SK-N-SH (cell line): ENCODE data around the gene CPVL. TPM values are rescaled to one million over a fixed set of nuclear protein-coding genes. Genes with fewer than 3 reads are reported as not detected.

Experiments
- CTCF ChIA-PET: fragments of 300-600, 350-600 bp; formaldehyde crosslinking; extraction: SDS; loops from one replicate; lab custom pipeline; 2021; lab: Yijun Ruan, JAX
- POLR2A ChIA-PET: fragments of 350-600 bp; sonication (Branson Sonifier 250); formaldehyde crosslinking; extraction: SDS; loops from one replicate; lab custom pipeline; 2020; ENCODE audit warnings: antibody characterized with exemption, inconsistent platforms; lab: Yijun Ruan, JAX
- DNase-seq: peaks from one replicate; pipeline ENCODE4 v3.0.0; 2012
- H2AFZ ChIP-seq: fragments of 200-600 bp; sonication (generic); 2 replicates; pipeline ENCODE4 v1.8.1; 2016; ENCODE audit warnings: antibody characterized with exemption, mild to moderate bottlenecking, low read depth
- H3F3A ChIP-seq: fragments of 200-600 bp; sonication (generic); replicated peaks from 2 replicates; pipeline ENCODE3; 2016; ENCODE audit warnings: antibody characterized with exemption, mild to moderate bottlenecking; ENCODE audit not compliant: insufficient read depth
- H3K27ac ChIP-seq, 2 experiments: fragments of 200-500 bp in 1 of 2; fragments of 200-600 bp in 1 of 2; sonication (Bioruptor generic) in 1 of 2; sonication (generic), shearing (Covaris generic) in 1 of 2; 2 replicates each; pipeline versions ENCODE4 v1.5.1 to v1.6.1; 2014 to 2016; ENCODE audit warnings: low read depth in 2 of 2, inconsistent platforms in 1 of 2, low read length in 1 of 2, mild to moderate bottlenecking in 1 of 2, mixed read lengths in 1 of 2
- H3K27me3 ChIP-seq: fragments of 200-600 bp; sonication (generic), shearing (Covaris generic); 2 replicates; pipeline ENCODE4 v1.6.1; 2016; ENCODE audit warnings: mixed run types; ENCODE audit not compliant: insufficient read depth
- H3K36me3 ChIP-seq, 2 experiments: fragments of 200-500 bp in 1 of 2; fragments of 200-600 bp in 1 of 2; sonication (Bioruptor generic) in 1 of 2; sonication (generic) in 1 of 2; replicated peaks in 1 of 2; 2 replicates each; pipeline versions ENCODE3 to v1.5.1; 2014 to 2016; ENCODE audit warnings: low read length in 1 of 2, mild to moderate bottlenecking in 1 of 2; ENCODE audit not compliant: insufficient read depth in 2 of 2, control insufficient read depth in 1 of 2
- H3K4me1 ChIP-seq, 2 experiments: fragments of 200-500 bp in 1 of 2; fragments of 200-600 bp in 1 of 2; sonication (Bioruptor generic) in 1 of 2; sonication (generic), shearing (Covaris generic) in 1 of 2; 2 replicates each; pipeline versions ENCODE4 v1.5.1 to v1.6.1; 2014 to 2016; ENCODE audit warnings: low read depth in 1 of 2, low read length in 1 of 2, mixed run types in 1 of 2; ENCODE audit not compliant: insufficient read depth in 2 of 2, control insufficient read depth in 1 of 2
- H3K4me2 ChIP-seq: fragments of 200-600 bp; sonication (generic), shearing (Covaris generic); 2 replicates; pipeline ENCODE4 v1.6.1; 2017; ENCODE audit warnings: mixed run types
- H3K4me3 ChIP-seq, 2 experiments: fragments of 200-500 bp in 1 of 2; fragments of 200-600 bp in 1 of 2; sonication (Bioruptor generic) in 1 of 2; sonication (generic), shearing (Covaris generic) in 1 of 2; 2 replicates each; pipeline versions ENCODE4 v1.5.1 to v1.8.1; 2014 to 2016; ENCODE audit warnings: low read depth in 2 of 2, inconsistent platforms in 1 of 2, low read length in 1 of 2, mild to moderate bottlenecking in 1 of 2, mixed read lengths in 1 of 2, moderate library complexity in 1 of 2
- H3K79me2 ChIP-seq: fragments of 200-600 bp; sonication (generic); 2 replicates; pipeline ENCODE4 v1.8.1; 2017; ENCODE audit warnings: mild to moderate bottlenecking; ENCODE audit not compliant: insufficient read depth
- H3K9ac ChIP-seq: fragments of 200-600 bp; sonication (generic); 2 replicates; pipeline ENCODE4 v1.6.1; 2017; ENCODE audit warnings: mixed run types
- H3K9me2 ChIP-seq: fragments of 200-600 bp; sonication (generic); 2 replicates; pipeline ENCODE4 v1.6.1; 2017; ENCODE audit warnings: mixed run types
- H3K9me3 ChIP-seq: fragments of 200-600 bp; sonication (generic); 2 replicates; pipeline ENCODE4 v1.6.1; 2017; ENCODE audit warnings: mixed run types, mild to moderate bottlenecking, moderate library complexity
- H4K20me1 ChIP-seq: fragments of 200-600 bp; sonication (generic); 2 replicates; pipeline ENCODE4 v1.6.1; 2017; ENCODE audit warnings: mild to moderate bottlenecking, mixed run types; ENCODE audit not compliant: insufficient read depth
- CHD2 ChIP-seq: fragments of 150-350 bp; IDR thresholded peaks from 2 replicates; pipeline ENCODE4 v1.6.1; 2018; ENCODE audit warnings: low read length; ENCODE audit not compliant: partially characterized antibody
- ELF1 ChIP-seq: IDR thresholded peaks from 2 replicates; pipeline ENCODE4 v1.4.0; 2012
- EP300 ChIP-seq, 2 experiments: IDR thresholded peaks; 2 replicates each; pipeline versions ENCODE4 v1.4.0 to v1.6.1; 2012; ENCODE audit warnings: borderline replicate concordance in 1 of 2, low read depth in 1 of 2, low read length in 1 of 2
- EZH2phosphoT487 ChIP-seq: fragments of 200-600 bp; sonication (generic); IDR thresholded peaks from 2 replicates; pipeline ENCODE4 v1.6.1; 2017; ENCODE audit warnings: low read depth, mixed run types, mild to moderate bottlenecking, antibody characterized with exemption, moderate library complexity, borderline replicate concordance
- FOSL2 ChIP-seq: IDR thresholded peaks from 2 replicates; pipeline ENCODE4 v1.4.0; 2012; ENCODE audit warnings: low read depth, mild to moderate bottlenecking, moderate library complexity, borderline replicate concordance
- FOXJ3 ChIP-seq: sonication (generic); formaldehyde crosslinking; IDR thresholded peaks from 2 replicates; pipeline ENCODE4 v1.5.1; 2020; ENCODE audit warnings: mild to moderate bottlenecking, missing genetic modification reagents
- FOXM1 ChIP-seq: IDR thresholded peaks from 2 replicates; pipeline ENCODE4 v1.4.0; 2012; ENCODE audit warnings: low read depth, mild to moderate bottlenecking
- IRF3 ChIP-seq: fragments of 150-350 bp; IDR thresholded peaks from 2 replicates; pipeline ENCODE4 v1.6.1; 2016; ENCODE audit warnings: mild to moderate bottlenecking, low read depth, low read length
- JUND ChIP-seq: IDR thresholded peaks from 2 replicates; pipeline ENCODE4 v1.4.0; 2012
- MEF2A ChIP-seq: IDR thresholded peaks from 2 replicates; pipeline ENCODE4 v1.4.0; 2012; ENCODE audit warnings: low read depth, borderline replicate concordance
- POLR2AphosphoS5 ChIP-seq: IDR thresholded peaks from 2 replicates; pipeline ENCODE4 v1.6.1; 2012; ENCODE audit warnings: low read depth, low read length
- RAD21 ChIP-seq: IDR thresholded peaks from 2 replicates; pipeline ENCODE4 v1.6.1; 2012; ENCODE audit warnings: mild to moderate bottlenecking, low read length
- RCOR1 ChIP-seq: fragments of 150-350 bp; IDR thresholded peaks from 2 replicates; pipeline ENCODE4 v1.6.1; 2017; ENCODE audit warnings: antibody characterized with exemption, low read length
- RXRA ChIP-seq: IDR thresholded peaks from 2 replicates; pipeline ENCODE4 v1.4.0; 2012; ENCODE audit warnings: low read depth, mild to moderate bottlenecking, borderline replicate concordance
- TAF1 ChIP-seq: IDR thresholded peaks from 2 replicates; pipeline ENCODE4 v1.6.1; 2012; ENCODE audit warnings: low read depth, mild to moderate bottlenecking, low read length, moderate library complexity, borderline replicate concordance
- TEAD4 ChIP-seq: IDR thresholded peaks from 2 replicates; pipeline ENCODE4 v1.4.0; 2012; ENCODE audit warnings: mild to moderate bottlenecking, borderline replicate concordance; ENCODE audit not compliant: insufficient read depth
- USF1 ChIP-seq: IDR thresholded peaks from 2 replicates; pipeline ENCODE4 v1.4.0; 2012; ENCODE audit warnings: low read depth, borderline replicate concordance
- YY1 ChIP-seq: IDR thresholded peaks from 2 replicates; pipeline ENCODE4 v1.4.0; 2012; ENCODE audit warnings: low read depth, mild to moderate bottlenecking
- WGBS: methylation state at CpG from one replicate; pipeline ENCODE4 v1.1.6; 2017; ENCODE audit warnings: low lambda C conversion rate; 5-methylcytosine and 5-hydroxymethylcytosine counted together
- polyA plus RNA-seq, 3 experiments: library from polyadenylated mRNA; depleted of rRNA; stranded (reverse); fragments of >200 nt; gene quantifications; 2 replicates each; pipeline ENCODE4 v1.2.3, GENCODE V29; 2012
- TF ChIP-seq, protein P1 (sequence below): IDR thresholded peaks from 2 replicates; pipeline ENCODE4 v1.4.0; 2012; ENCODE audit warnings: low read depth, borderline replicate concordance
- TF ChIP-seq, protein P2 (sequence below): IDR thresholded peaks from 2 replicates; pipeline ENCODE4 v1.4.0; 2012; ENCODE audit warnings: low read depth

CPVL gene
- polyA plus RNA-seq, 1 of the 3 experiments (the other 2 are of a cell fraction) = not detected

GRCh38 chr7:29007127-29007526 is 139.2 kb downstream of the CPVL start:
- 75% methylated on average over 2 of the region's 2 CpGs for WGBS
- no peak for TF ChIP-seq RXRA
- no peak for TF ChIP-seq IRF3
- TF ChIP-seq USF1 = no peak
- TF ChIP-seq FOXM1 = no peak
- no peak for TF ChIP-seq EZH2phosphoT487
- no peak for TF ChIP-seq EP300 (IDR thresholded peaks at IDR 0.05; ENCODE audit: borderline replicate concordance in 1 of 2, low read depth in 1 of 2, low read length in 1 of 2)
- no peak for TF ChIP-seq RAD21
- TF ChIP-seq FOXJ3 (CRISPR knock-in tag) = no peak
- TF ChIP-seq TAF1 = no peak
- H3K9me2 ChIP-seq = no peaks in the 10 kb centered on the region
- H3K4me1 ChIP-seq = no peaks in the 10 kb centered on the region
- H3K79me2 ChIP-seq = no peaks in the 10 kb centered on the region
- DNase-seq = no peak
- H4K20me1 ChIP-seq = no peaks in the 10 kb centered on the region
- no peak overlapping the region for H3K9ac ChIP-seq
- H2AFZ ChIP-seq = no peak overlapping the region
- no peak overlapping the region for H3K4me3 ChIP-seq
- ChIA-PET CTCF (interaction anchor here (0.6 to 1.2 kb wide), 3 partner anchors 48 to 85 kb away, joined by 3 to 4 read pairs (median 3); no protein-coding TSS in a partner anchor), POLR2A (no interaction called here)
- H3K9me3 ChIP-seq = no peaks in the 10 kb centered on the region
- H3K4me2 ChIP-seq = no peak overlapping the region
- no peaks in the 10 kb centered on the region for H3K36me3 ChIP-seq
- no peaks in the 10 kb centered on the region for H3F3A ChIP-seq
- H3K27ac ChIP-seq = no peak overlapping the region
- no peaks in the 10 kb centered on the region for H3K27me3 ChIP-seq

DNA sequence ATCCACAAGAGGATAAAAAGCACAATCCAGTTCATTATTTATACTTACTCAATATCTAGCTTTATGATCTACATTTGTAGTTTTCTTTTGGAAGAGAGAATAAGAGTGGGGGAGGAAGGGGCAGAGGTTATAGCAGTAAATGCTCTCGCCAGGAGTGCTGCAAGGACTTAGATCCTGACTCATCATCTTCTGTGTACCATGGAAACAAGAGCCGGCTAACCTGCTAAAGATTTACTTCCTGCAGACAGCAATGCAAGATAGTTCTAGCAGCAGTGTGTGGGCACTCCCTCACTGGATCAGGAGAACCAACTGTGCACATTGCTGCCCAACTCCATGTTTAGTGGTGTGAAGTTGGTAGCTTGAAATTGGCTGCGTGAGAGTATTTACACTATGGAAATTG is 140.5 kb downstream of the CPVL start:
- H3K27me3 ChIP-seq = no peaks in the 10 kb centered on the region; the same call in 1 of the 2 replicates
- H3K9me3 ChIP-seq = no peaks in the 10 kb centered on the region
- no peaks in the 10 kb centered on the region for H3F3A ChIP-seq
- ChIA-PET POLR2A (no interaction called here), CTCF (interaction anchor here (1.2 to 1.3 kb wide), 3 partner anchors 14 to 49 kb away, joined by 3 read pairs; no protein-coding TSS in a partner anchor)
- no peaks in the 10 kb centered on the region for H3K4me1 ChIP-seq
- no peak overlapping the region for H3K4me2 ChIP-seq
- TF ChIP-seq, protein P1, sequence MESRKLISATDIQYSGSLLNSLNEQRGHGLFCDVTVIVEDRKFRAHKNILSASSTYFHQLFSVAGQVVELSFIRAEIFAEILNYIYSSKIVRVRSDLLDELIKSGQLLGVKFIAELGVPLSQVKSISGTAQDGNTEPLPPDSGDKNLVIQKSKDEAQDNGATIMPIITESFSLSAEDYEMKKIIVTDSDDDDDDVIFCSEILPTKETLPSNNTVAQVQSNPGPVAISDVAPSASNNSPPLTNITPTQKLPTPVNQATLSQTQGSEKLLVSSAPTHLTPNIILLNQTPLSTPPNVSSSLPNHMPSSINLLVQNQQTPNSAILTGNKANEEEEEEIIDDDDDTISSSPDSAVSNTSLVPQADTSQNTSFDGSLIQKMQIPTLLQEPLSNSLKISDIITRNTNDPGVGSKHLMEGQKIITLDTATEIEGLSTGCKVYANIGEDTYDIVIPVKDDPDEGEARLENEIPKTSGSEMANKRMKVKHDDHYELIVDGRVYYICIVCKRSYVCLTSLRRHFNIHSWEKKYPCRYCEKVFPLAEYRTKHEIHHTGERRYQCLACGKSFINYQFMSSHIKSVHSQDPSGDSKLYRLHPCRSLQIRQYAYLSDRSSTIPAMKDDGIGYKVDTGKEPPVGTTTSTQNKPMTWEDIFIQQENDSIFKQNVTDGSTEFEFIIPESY = no peak
- no peak for TF ChIP-seq YY1
- TF ChIP-seq POLR2AphosphoS5 = no peak
- no peak for TF ChIP-seq JUND
- TF ChIP-seq RCOR1 = no peak
- TF ChIP-seq CHD2 = no peak
- TF ChIP-seq ELF1 = no peak
- TF ChIP-seq, protein P2, sequence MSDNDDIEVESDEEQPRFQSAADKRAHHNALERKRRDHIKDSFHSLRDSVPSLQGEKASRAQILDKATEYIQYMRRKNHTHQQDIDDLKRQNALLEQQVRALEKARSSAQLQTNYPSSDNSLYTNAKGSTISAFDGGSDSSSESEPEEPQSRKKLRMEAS = no peak
- TF ChIP-seq TEAD4 = no peak
- TF ChIP-seq RXRA = no peak
- no peak for TF ChIP-seq MEF2A
- no peak for TF ChIP-seq EP300 (IDR thresholded peaks at IDR 0.05; ENCODE audit: borderline replicate concordance in 1 of 2, low read depth in 1 of 2, low read length in 1 of 2)
- TF ChIP-seq FOSL2 = no peak
- no peak for TF ChIP-seq EZH2phosphoT487
- no peak overlapping the region for H2AFZ ChIP-seq
- no peaks in the 10 kb centered on the region for H4K20me1 ChIP-seq
- H3K79me2 ChIP-seq = no peaks in the 10 kb centered on the region
- no peak overlapping the region for H3K4me3 ChIP-seq
- H3K9ac ChIP-seq = no peak overlapping the region
- no peaks in the 10 kb centered on the region for H3K9me2 ChIP-seq
- no peaks in the 10 kb centered on the region for H3K36me3 ChIP-seq
- no peak overlapping the region for H3K27ac ChIP-seq
- WGBS = 53% methylated on average over 3 of the region's 3 CpGs
- no peak for DNase-seq
